Measurements from ENCODE around the gene SHROOM3.

- TF ChIP-seq CTCF (IDR thresholded peaks at IDR 0.05 in 8 of 11, conservative IDR thresholded peaks at IDR 0.05 in 3 of 11) (no peak), POLR2A (IDR thresholded peaks at IDR 0.05) (no peak), POLR2AphosphoS5 (IDR thresholded peaks at IDR 0.05) (no peak)
These were observed 41.5 kb downstream of the SHROOM3 start for GRCh38 chr4:76476571-76476970.
